HEK293T (cell line): ENCODE data around the gene SRGAP3.

Experiments
- CTCF ChIA-PET: fragments of 350-600 bp; formaldehyde crosslinking; extraction: SDS; loops from one replicate; lab custom pipeline; 2021; ENCODE audit warnings: antibody characterized with exemption, inconsistent platforms; lab: Yijun Ruan, JAX
- POLR2A ChIA-PET: fragments of 350-600 bp; formaldehyde crosslinking; extraction: SDS; loops from one replicate; lab custom pipeline; 2020; ENCODE audit warnings: antibody characterized with exemption, inconsistent platforms; lab: Yijun Ruan, JAX
- DNase-seq: peaks from one replicate; pipeline ENCODE4 v3.0.0; 2012; ENCODE audit warnings: mixed read lengths; ENCODE audit errors: extremely low spot score
- ARNT ChIP-seq: fragments of 450-650 bp; IDR thresholded peaks from 2 replicates; pipeline ENCODE4 v1.6.1; 2017; ENCODE audit warnings: mild to moderate bottlenecking
- BHLHE40 ChIP-seq: fragments of 450-650 bp; IDR thresholded peaks from 2 replicates; pipeline ENCODE4 v1.6.1; 2016; ENCODE audit warnings: mild to moderate bottlenecking, moderate library complexity, borderline replicate concordance
- CTBP1 ChIP-seq: fragments of 450-650 bp; IDR thresholded peaks from 2 replicates; pipeline ENCODE4 v1.6.1; 2016; ENCODE audit warnings: borderline replicate concordance
- ELF4 ChIP-seq: fragments of 450-650 bp; IDR thresholded peaks from 2 replicates; pipeline ENCODE4 v1.6.1; 2017; ENCODE audit warnings: antibody characterized with exemption
- FOXA1 ChIP-seq: fragments of 450-650 bp; IDR thresholded peaks from 2 replicates; pipeline ENCODE4 v1.6.1; 2016; ENCODE audit warnings: mild to moderate bottlenecking
- FOXK2 ChIP-seq: fragments of 450-650 bp; IDR thresholded peaks from 2 replicates; pipeline ENCODE4 v1.6.1; 2016; ENCODE audit warnings: mild to moderate bottlenecking
- FOXM1 ChIP-seq: fragments of 450-650 bp; IDR thresholded peaks from 2 replicates; pipeline ENCODE4 v1.6.1; 2017; ENCODE audit warnings: mild to moderate bottlenecking, borderline replicate concordance
- HDGF ChIP-seq: fragments of 450-650 bp; IDR thresholded peaks from 2 replicates; pipeline ENCODE4 v1.6.1; 2017; ENCODE audit warnings: antibody characterized with exemption, borderline replicate concordance
- L3MBTL2 ChIP-seq: fragments of 450-650 bp; conservative IDR thresholded peaks from 2 replicates; pipeline ENCODE4 v1.6.1; 2016; ENCODE audit warnings: mild to moderate bottlenecking
- LEF1 ChIP-seq: fragments of 450-650 bp; IDR thresholded peaks from 2 replicates; pipeline ENCODE4 v1.6.1; 2017; ENCODE audit warnings: mild to moderate bottlenecking, borderline replicate concordance
- NFRKB ChIP-seq: fragments of 450-650 bp; IDR thresholded peaks from 2 replicates; pipeline ENCODE4 v1.6.1; 2016; ENCODE audit warnings: mild to moderate bottlenecking, moderate library complexity
- PKNOX1 ChIP-seq: fragments of 450-650 bp; IDR thresholded peaks from 2 replicates; pipeline ENCODE4 v1.6.1; 2016
- SP1 ChIP-seq: fragments of 450-650 bp; IDR thresholded peaks from 2 replicates; pipeline ENCODE4 v1.6.1; 2017
- SUZ12 ChIP-seq: fragments of 450-650 bp; IDR thresholded peaks from 2 replicates; pipeline ENCODE4 v1.6.1; 2016; ENCODE audit warnings: mild to moderate bottlenecking
- TARDBP ChIP-seq: fragments of 450-650 bp; IDR thresholded peaks from 2 replicates; pipeline ENCODE4 v1.6.1; 2016
- ZNF384 ChIP-seq: fragments of 450-650 bp; IDR thresholded peaks from 2 replicates; pipeline ENCODE4 v1.6.1; 2016

The SRGAP3 gene

GRCh38 chr3:8945890-8946600 lies 303.4 kb downstream of the SRGAP3 start:
- no peak for DNase-seq
- CTCF ChIA-PET = no interaction called here
- POLR2A ChIA-PET = no interaction called here
- no peak for TF ChIP-seq LEF1
- TF ChIP-seq NFRKB = no peak
- no peak for TF ChIP-seq FOXM1
- TF ChIP-seq PKNOX1 = no peak
- no peak for TF ChIP-seq HDGF
- TF ChIP-seq SUZ12 = no peak
- no peak for TF ChIP-seq FOXA1
- no peak for TF ChIP-seq FOXK2
- no peak for TF ChIP-seq ARNT
- TF ChIP-seq TARDBP = no peak
- no peak for TF ChIP-seq SP1
- no peak for TF ChIP-seq ZNF384
- no peak for TF ChIP-seq L3MBTL2
- no peak for TF ChIP-seq ELF4
- TF ChIP-seq CTBP1 = no peak
- no peak for TF ChIP-seq BHLHE40

- ChIA-PET CTCF (no interaction called here), POLR2A (no interaction called here)
- no peak for DNase-seq
- TF ChIP-seq FOXM1 (no peak), LEF1 (no peak), SP1 (no peak), TARDBP (no peak), NFRKB (no peak), PKNOX1 (no peak), ZNF384 (no peak), ARNT (no peak), SUZ12 (no peak), HDGF (no peak), CTBP1 (no peak), FOXK2 (no peak), FOXA1 (no peak), ELF4 (no peak), L3MBTL2 (no peak), BHLHE40 (no peak)
These were observed 306.5 kb downstream of the SRGAP3 start for GRCh38 chr3:8942746-8943488.

- ChIA-PET POLR2A (no interaction called here), CTCF (no interaction called here)
- DNase-seq = no peak
- TF ChIP-seq HDGF (no peak), PKNOX1 (no peak), TARDBP (no peak), BHLHE40 (no peak), L3MBTL2 (no peak), SUZ12 (no peak), SP1 (no peak), ZNF384 (no peak), FOXA1 (no peak), ARNT (no peak), NFRKB (no peak), FOXK2 (no peak), FOXM1 (no peak), ELF4 (no peak), LEF1 (no peak), CTBP1 (no peak)
These were observed 307.3 kb downstream of the SRGAP3 start for GRCh38 chr3:8942115-8942514.

GRCh38 chr3:8938021-8938420 lies 311.4 kb downstream of the SRGAP3 start:
- CTCF ChIA-PET = no interaction called here

GRCh38 chr3:8937064-8938020 lies 312.1 kb downstream of the SRGAP3 start:
- DNase-seq = no peak
- POLR2A ChIA-PET = no interaction called here
- CTCF ChIA-PET = no interaction called here
- TF ChIP-seq FOXM1 = no peak
- TF ChIP-seq ARNT = no peak
- no peak for TF ChIP-seq PKNOX1
- TF ChIP-seq SUZ12 = no peak
- TF ChIP-seq BHLHE40 = no peak
- no peak for TF ChIP-seq FOXA1
- TF ChIP-seq FOXK2 = no peak
- TF ChIP-seq CTBP1 = no peak
- no peak for TF ChIP-seq SP1

More at GRCh38 chr3:8938021-8938420, 311.4 kb downstream of the SRGAP3 start:
- POLR2A ChIA-PET = no interaction called here
- TF ChIP-seq ELF4 (no peak), FOXK2 (no peak), LEF1 (no peak), FOXM1 (no peak), SUZ12 (no peak)
- DNase-seq = peak; percentile 6
